ENCODE results near the gene NYNRIN. TPM values are rescaled to one million over a fixed set of nuclear protein-coding genes. Genes with fewer than 3 reads are reported as not detected.
"Not testable (repeated sequence)": the region's sequence is repeated elsewhere in the genome, so short reads cannot be mapped to it uniquely, and the experiment has no call there.

NYNRIN gene
- 10 to 100 TPM in 3 of 8 experiments, 1 to 10 TPM in 5; 2.1 to 78.7 (median 6.3) TPM for total RNA-seq

GRCh38 chr14:24398653-24399446 lies at the start of gene NYNRIN:
Gene NYNRIN (plus strand): TSS chr14:24399003. CDS start chr14:24399247, 244 bp downstream.
- Histone ChIP-seq H3K4me1 (replicated peaks in 1 of 2) (peaks cover 12 to 15% of the 10 kb centered on the region in 2 donors), H3K4me3 (peak within 1 kb of the TSS; percentile 34 to 46 (median 41)), H3K27ac (peak within 1 kb of the TSS in 1 of 2 donors; percentile 27)
- 0% methylated on average over 2 of the region's 57 CpGs; no CpG with 5 or more reads in 9 of the 10 experiments for WGBS, 10 experiments
- peak; percentile 28 to 92 (median 87) for ATAC-seq (replicated peaks in 6 of 8)
- in situ Hi-C loops (cut with MboI; ENCODE audit: low pct_unique_long_range_greater_than_20kb in 2 of 9, low sequenced_read_pairs in 9 of 9, unreplicated experiment in 9 of 9): no loop called here

- WGBS, 10 experiments: 29 to 71% (median 64%) methylated on average over 1 to 5 of the region's 5 CpGs
- H3K4me1 ChIP-seq (replicated peaks in 1 of 2): no peaks in the 10 kb centered on the region
- no peak for ATAC-seq (replicated peaks in 6 of 8)
Observed at GRCh38 chr14:24349742-24350141, 49.1 kb upstream of the NYNRIN start.

GRCh38 chr14:24351517-24351916 lies 47.3 kb upstream of the NYNRIN start:
- H3K4me3 ChIP-seq: no peak overlapping the region
- 8 to 80% (median 43%) methylated on average over 1 to 4 of the region's 4 CpGs; no CpG with 5 or more reads in 3 of the 10 experiments for WGBS, 10 experiments
- H3K27ac ChIP-seq: no peak overlapping the region
- in situ Hi-C loops (cut with MboI; ENCODE audit: low pct_unique_long_range_greater_than_20kb in 2 of 9, low sequenced_read_pairs in 9 of 9, unreplicated experiment in 9 of 9): no loop called here
- H3K4me1 ChIP-seq (replicated peaks in 1 of 2): no peaks in the 10 kb centered on the region
- ATAC-seq (replicated peaks in 6 of 8): peak in 3 of 8 experiments; percentile 12 to 84 (median 16)

More at GRCh38 chr14:24349742-24350141, 49.1 kb upstream of the NYNRIN start:
- H3K4me3 ChIP-seq: no peak overlapping the region
- in situ Hi-C loops (cut with MboI; ENCODE audit: low pct_unique_long_range_greater_than_20kb in 2 of 9, low sequenced_read_pairs in 9 of 9, unreplicated experiment in 9 of 9): loop anchor here in 4 of 9 experiments (25.0 kb wide), 1 partner anchor 88 kb away; the partner anchor contains the start of genes CBLN3 (in 4 of the 4), KHNYN (in 4 of the 4) and SDR39U1 (in 4 of the 4)
- no peak overlapping the region for H3K27ac ChIP-seq

GRCh38 chr14:24353559-24354481 lies 45.0 kb upstream of the NYNRIN start:
- Histone ChIP-seq H3K4me3 (no peak overlapping the region), H3K4me1 (replicated peaks in 1 of 2) (no peaks in the 10 kb centered on the region), H3K27ac (no peak overlapping the region)
- WGBS, 10 experiments: 58 to 100% (median 84%) methylated on average over 1 to 5 of the region's 5 CpGs; no CpG with 5 or more reads in 2 of the 10 experiments
- in situ Hi-C loops (cut with MboI; ENCODE audit: low pct_unique_long_range_greater_than_20kb in 2 of 9, low sequenced_read_pairs in 9 of 9, unreplicated experiment in 9 of 9): no loop called here
- peak in 3 of 8 experiments; percentile 50 to 95 (median 94) for ATAC-seq (replicated peaks in 6 of 8)

GRCh38 chr14:24354482-24354825 lies 44.3 kb upstream of the NYNRIN start:
- 0 to 100% (median 73%) methylated on average over 1 to 3 of the region's 3 CpGs; no CpG with 5 or more reads in 4 of the 10 experiments for WGBS, 10 experiments
- peak in 2 of 8 experiments; percentile 58 to 59 for ATAC-seq (replicated peaks in 6 of 8)
- H3K4me3 ChIP-seq; H3K4me1 ChIP-seq (replicated peaks in 1 of 2); in situ Hi-C loops (cut with MboI; ENCODE audit: low pct_unique_long_range_greater_than_20kb in 2 of 9, low sequenced_read_pairs in 9 of 9, unreplicated experiment in 9 of 9); H3K27ac ChIP-seq: not testable (repeated sequence)

GRCh38 chr14:24355009-24355408 lies 43.8 kb upstream of the NYNRIN start:
- no peaks in the 10 kb centered on the region for H3K4me1 ChIP-seq (replicated peaks in 1 of 2)
- 82 to 100% (median 87%) methylated on average over 3 to 7 of the region's 7 CpGs; no CpG with 5 or more reads in 3 of the 10 experiments for WGBS, 10 experiments
- in situ Hi-C loops (cut with MboI; ENCODE audit: low pct_unique_long_range_greater_than_20kb in 2 of 9, low sequenced_read_pairs in 9 of 9, unreplicated experiment in 9 of 9): no loop called here
- ATAC-seq (replicated peaks in 6 of 8): no peak
- H3K27ac ChIP-seq: no peak overlapping the region
- no peak overlapping the region for H3K4me3 ChIP-seq

GRCh38 chr14:24356208-24356607 lies 42.6 kb upstream of the NYNRIN start:
- no peak for ATAC-seq (replicated peaks in 6 of 8)
- WGBS, 10 experiments: 29 to 98% (median 60%) methylated on average over 1 to 4 of the region's 4 CpGs; no CpG with 5 or more reads in 2 of the 10 experiments
- H3K4me1 ChIP-seq (replicated peaks in 1 of 2): no peaks in the 10 kb centered on the region
- H3K27ac ChIP-seq: no peak overlapping the region
- H3K4me3 ChIP-seq: no peak overlapping the region
- in situ Hi-C loops (cut with MboI; ENCODE audit: low pct_unique_long_range_greater_than_20kb in 2 of 9, low sequenced_read_pairs in 9 of 9, unreplicated experiment in 9 of 9): no loop called here

- H3K4me1 ChIP-seq (replicated peaks in 1 of 2): no peaks in the 10 kb centered on the region
- no peak overlapping the region for H3K27ac ChIP-seq
- ATAC-seq (replicated peaks in 6 of 8): no peak
- no peak overlapping the region for H3K4me3 ChIP-seq
- WGBS, 10 experiments: 61 to 100% (median 83%) methylated on average over 1 to 3 of the region's 3 CpGs; no CpG with 5 or more reads in 3 of the 10 experiments
- in situ Hi-C loops (cut with MboI; ENCODE audit: low pct_unique_long_range_greater_than_20kb in 2 of 9, low sequenced_read_pairs in 9 of 9, unreplicated experiment in 9 of 9): no loop called here
Observed at GRCh38 chr14:24360281-24360680, 38.5 kb upstream of the NYNRIN start.

GRCh38 chr14:24361326-24361725 lies 37.5 kb upstream of the NYNRIN start:
- 46 to 100% (median 78%) methylated on average over 2 of the region's 2 CpGs; no CpG with 5 or more reads in 5 of the 10 experiments for WGBS, 10 experiments
- in situ Hi-C loops (cut with MboI; ENCODE audit: low pct_unique_long_range_greater_than_20kb in 2 of 9, low sequenced_read_pairs in 9 of 9, unreplicated experiment in 9 of 9): no loop called here
- Histone ChIP-seq H3K27ac (no peak overlapping the region), H3K4me1 (replicated peaks in 1 of 2) (peaks cover 0 to 6% of the 10 kb centered on the region in 2 donors), H3K4me3 (no peak overlapping the region)
- ATAC-seq (replicated peaks in 6 of 8): no peak

DNA sequence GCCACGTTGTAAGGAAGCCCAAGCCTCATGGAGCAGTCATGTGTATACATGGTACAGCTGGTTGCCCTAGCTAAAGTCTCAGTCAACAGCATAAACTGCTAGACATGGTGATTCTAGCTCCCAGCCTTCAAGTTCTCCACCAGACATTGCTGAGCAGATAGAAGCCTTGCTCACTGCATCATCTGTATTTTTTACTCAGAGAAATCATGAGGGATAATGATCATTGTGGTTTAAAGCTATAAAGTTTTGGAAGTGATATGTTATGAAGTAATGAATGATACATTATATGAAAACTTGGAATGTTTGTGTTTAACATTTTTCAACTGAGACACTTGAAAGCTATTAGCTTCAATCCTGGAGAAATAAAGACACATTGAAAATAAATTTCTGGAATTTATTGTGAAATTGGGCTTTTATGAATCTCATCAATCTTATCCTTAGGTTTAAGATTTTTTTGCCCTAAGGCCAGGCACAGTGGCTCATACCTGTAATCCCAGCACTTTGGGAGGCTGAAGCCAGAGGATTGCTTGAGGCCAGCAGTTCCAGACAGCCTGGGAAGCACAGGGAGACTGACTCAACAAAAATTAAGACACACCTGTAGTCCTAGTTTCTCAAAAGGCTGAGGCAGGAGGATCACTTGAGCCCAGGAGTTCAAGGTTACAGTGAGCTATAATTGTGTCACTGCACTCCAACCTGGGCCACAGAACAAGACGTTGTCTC lies 36.4 kb upstream of the NYNRIN start:
- Histone ChIP-seq H3K27ac (no peak overlapping the region), H3K4me1 (replicated peaks in 1 of 2) (peaks cover 0 to 6% of the 10 kb centered on the region in 2 donors), H3K4me3 (no peak overlapping the region)
- 0 to 80% (median 26%) methylated on average over 1 to 2 of the region's 2 CpGs; no CpG with 5 or more reads in 4 of the 10 experiments for WGBS, 10 experiments
- no peak for ATAC-seq (replicated peaks in 6 of 8)
- in situ Hi-C loops (cut with MboI; ENCODE audit: low pct_unique_long_range_greater_than_20kb in 2 of 9, low sequenced_read_pairs in 9 of 9, unreplicated experiment in 9 of 9): no loop called here

- WGBS, 10 experiments: 73 to 100% (median 94%) methylated on average over 1 to 5 of the region's 5 CpGs; no CpG with 5 or more reads in 2 of the 10 experiments
- in situ Hi-C loops (cut with MboI; ENCODE audit: low pct_unique_long_range_greater_than_20kb in 2 of 9, low sequenced_read_pairs in 9 of 9, unreplicated experiment in 9 of 9): no loop called here
- no peak overlapping the region for H3K4me3 ChIP-seq
- no peak overlapping the region for H3K27ac ChIP-seq
- H3K4me1 ChIP-seq (replicated peaks in 1 of 2): peaks cover 3 to 6% of the 10 kb centered on the region in 2 donors
- ATAC-seq (replicated peaks in 6 of 8): no peak
Observed at GRCh38 chr14:24363401-24363800, 35.4 kb upstream of the NYNRIN start.

- Histone ChIP-seq H3K4me1 (replicated peaks in 1 of 2) (peaks cover 9 to 11% of the 10 kb centered on the region in 2 donors), H3K4me3 (no peak overlapping the region), H3K27ac (no peak overlapping the region)
- in situ Hi-C loops (cut with MboI; ENCODE audit: low pct_unique_long_range_greater_than_20kb in 2 of 9, low sequenced_read_pairs in 9 of 9, unreplicated experiment in 9 of 9): no loop called here
- ATAC-seq (replicated peaks in 6 of 8): no peak
- WGBS, 10 experiments: 0 to 80% (median 40%) methylated on average over 1 of the region's 1 CpG; no CpG with 5 or more reads in 6 of the 10 experiments
Observed at GRCh38 chr14:24364841-24365240, 34.0 kb upstream of the NYNRIN start.

Data from motor neuron (in vitro differentiated cells).